ACC112 (cell line): ENCODE data around the gene PRPF40B.

Source experiments
- H2AFZ ChIP-seq: fragments of 200-600 bp; sonication (generic); one replicate; pipeline ENCODE4 v1.6.0; 2017; ENCODE audit warnings: antibody characterized with exemption, low read length; ENCODE audit not compliant: unreplicated experiment
- H3K27ac ChIP-seq: fragments of 200-600 bp; sonication (generic); 2 replicates; pipeline ENCODE4 v1.5.1; 2014; ENCODE audit warnings: low read depth, mild to moderate bottlenecking, antibody characterized with exemption, low read length, moderate library complexity
- H3K27me3 ChIP-seq: fragments of 200-600 bp; sonication (generic); 2 replicates; pipeline ENCODE4 v1.6.1; 2014; ENCODE audit warnings: mild to moderate bottlenecking, antibody characterized with exemption, low read length, moderate library complexity, mixed read lengths; ENCODE audit not compliant: insufficient read depth
- H3K36me3 ChIP-seq: fragments of 200-600 bp; sonication (generic); 2 replicates; pipeline ENCODE4 v1.6.1; 2016; ENCODE audit warnings: mild to moderate bottlenecking, antibody characterized with exemption, low read length, moderate library complexity, mixed read lengths; ENCODE audit not compliant: insufficient read depth
- H3K4me1 ChIP-seq: fragments of 200-600 bp; sonication (generic); one replicate; pipeline ENCODE4 v1.6.1; 2016; ENCODE audit warnings: low read length, mixed read lengths; ENCODE audit not compliant: insufficient read depth, unreplicated experiment, control insufficient read depth
- H3K4me3 ChIP-seq: fragments of 200-600 bp; sonication (generic); 2 replicates; pipeline ENCODE4 v1.5.1; 2014; ENCODE audit warnings: mild to moderate bottlenecking, low read depth, low read length
- H3K79me2 ChIP-seq: fragments of 200-600 bp; sonication (generic); one replicate; pipeline ENCODE4 v1.6.0; 2016; ENCODE audit warnings: low read length; ENCODE audit not compliant: control insufficient read depth, unreplicated experiment, insufficient read depth

PRPF40B gene

GRCh38 chr12:49673446-49674317 lies 50.3 kb downstream of the PRPF40B start:
- peak overlapping the region; percentile 52 for H2AFZ ChIP-seq
- H3K27me3 ChIP-seq: no peaks in the 10 kb centered on the region
- H3K4me3 ChIP-seq: peak overlapping the region; percentile 46
- H3K36me3 ChIP-seq: no peaks in the 10 kb centered on the region
- H3K27ac ChIP-seq: peak overlapping the region; percentile 89
- peaks cover 34% of the 10 kb centered on the region for H3K4me1 ChIP-seq
- peaks cover 60% of the 10 kb centered on the region for H3K79me2 ChIP-seq

GRCh38 chr12:49674318-49674981 lies 51.1 kb downstream of the PRPF40B start:
- H3K79me2 ChIP-seq: peaks cover 64% of the 10 kb centered on the region
- no peaks in the 10 kb centered on the region for H3K27me3 ChIP-seq
- H3K4me1 ChIP-seq: peaks cover 34% of the 10 kb centered on the region
- H3K27ac ChIP-seq: peak overlapping the region; percentile 89
- peak overlapping the region; percentile 46; the same call in 1 of the 2 replicates for H3K4me3 ChIP-seq
- no peaks in the 10 kb centered on the region for H3K36me3 ChIP-seq
- peak overlapping the region; percentile 40 for H2AFZ ChIP-seq

- no peak overlapping the region for H3K4me3 ChIP-seq
- peaks cover 58% of the 10 kb centered on the region for H3K79me2 ChIP-seq
- H3K27ac ChIP-seq: no peak overlapping the region
Observed at GRCh38 chr12:49675137-49675536, 51.8 kb downstream of the PRPF40B start.

DNA sequence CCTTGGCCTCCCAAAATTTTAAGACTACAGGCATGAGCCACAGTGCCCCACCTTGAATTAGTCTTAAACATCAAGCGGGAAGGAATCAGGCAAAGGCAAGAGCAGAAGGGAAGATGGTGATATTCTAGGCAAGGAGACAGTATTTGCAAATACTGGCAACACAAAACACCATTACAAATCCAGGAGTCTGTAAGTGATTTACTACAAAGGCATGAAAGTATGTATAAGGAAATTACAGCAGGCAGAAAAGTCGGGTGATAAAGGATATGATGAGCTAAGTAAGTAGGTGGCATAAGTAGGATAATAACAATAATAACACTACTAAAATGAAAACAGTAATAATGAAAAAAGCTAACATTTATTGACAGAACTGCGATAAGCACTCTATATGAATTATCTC lies 55.4 kb downstream of the PRPF40B start:
- Histone ChIP-seq H3K4me1 (peaks cover 11% of the 10 kb centered on the region), H3K4me3 (no peak overlapping the region), H3K27ac (no peak overlapping the region), H2AFZ (no peak overlapping the region), H3K27me3 (no peaks in the 10 kb centered on the region), H3K36me3 (no peaks in the 10 kb centered on the region), H3K79me2 (peaks cover 67% of the 10 kb centered on the region)

More at GRCh38 chr12:49675137-49675536, 51.8 kb downstream of the PRPF40B start:
- peaks cover 34% of the 10 kb centered on the region for H3K4me1 ChIP-seq
- no peak overlapping the region for H2AFZ ChIP-seq
- no peaks in the 10 kb centered on the region for H3K27me3 ChIP-seq
- H3K36me3 ChIP-seq: no peaks in the 10 kb centered on the region

GRCh38 chr12:49680075-49680474 lies 56.7 kb downstream of the PRPF40B start:
- H3K79me2 ChIP-seq: peaks cover 71% of the 10 kb centered on the region
- H3K36me3 ChIP-seq: no peaks in the 10 kb centered on the region
- no peak overlapping the region for H3K4me3 ChIP-seq
- no peaks in the 10 kb centered on the region for H3K4me1 ChIP-seq
- H2AFZ ChIP-seq: no peak overlapping the region
- H3K27ac ChIP-seq: no peak overlapping the region
- no peaks in the 10 kb centered on the region for H3K27me3 ChIP-seq

GRCh38 chr12:49683599-49684309 lies 60.4 kb downstream of the PRPF40B start:
- H2AFZ ChIP-seq: no peak overlapping the region
- H3K27me3 ChIP-seq: no peaks in the 10 kb centered on the region
- H3K36me3 ChIP-seq: no peaks in the 10 kb centered on the region
- H3K4me1 ChIP-seq: no peaks in the 10 kb centered on the region
- H3K79me2 ChIP-seq: peaks cover 78% of the 10 kb centered on the region
- no peak overlapping the region for H3K4me3 ChIP-seq
- H3K27ac ChIP-seq: no peak overlapping the region

DNA sequence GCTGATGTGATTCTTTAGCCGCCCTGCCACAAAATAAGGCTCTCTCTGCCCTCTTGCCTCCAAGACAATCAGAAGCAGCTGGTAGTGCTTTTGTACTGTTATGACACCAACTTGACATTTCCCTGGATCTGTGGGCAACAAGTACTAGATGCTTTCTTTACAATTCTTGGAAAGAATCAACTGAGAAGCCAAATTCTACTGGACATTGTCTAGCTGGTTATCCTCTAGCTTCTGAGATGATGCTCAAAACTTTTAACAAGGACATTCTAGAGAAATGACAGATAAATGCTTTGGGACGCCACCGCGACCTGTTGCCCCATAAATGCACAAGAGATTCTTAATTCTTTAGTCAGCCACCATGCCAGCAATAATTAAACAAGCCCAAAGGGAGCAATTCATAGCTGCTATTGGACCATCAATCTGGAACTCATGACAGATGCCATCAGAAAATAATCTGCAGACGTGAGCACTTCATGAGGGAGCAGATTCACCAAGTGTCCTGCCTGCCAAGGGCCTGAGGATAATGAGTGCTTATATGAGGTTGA lies 61.0 kb downstream of the PRPF40B start:
- Histone ChIP-seq H3K79me2 (peaks cover 74% of the 10 kb centered on the region), H3K27ac (no peak overlapping the region)

GRCh38 chr12:49687941-49688340 lies 64.6 kb downstream of the PRPF40B start:
- H3K4me3 ChIP-seq: no peak overlapping the region
- no peak overlapping the region for H3K27ac ChIP-seq
- H3K36me3 ChIP-seq: no peaks in the 10 kb centered on the region
- H3K79me2 ChIP-seq: peaks cover 72% of the 10 kb centered on the region
- H3K27me3 ChIP-seq: no peaks in the 10 kb centered on the region
- peaks cover 3% of the 10 kb centered on the region for H3K4me1 ChIP-seq
- H2AFZ ChIP-seq: no peak overlapping the region

More for the DNA sequence above, 61.0 kb downstream of the PRPF40B start:
- no peaks in the 10 kb centered on the region for H3K4me1 ChIP-seq
- H3K4me3 ChIP-seq: no peak overlapping the region
- no peaks in the 10 kb centered on the region for H3K27me3 ChIP-seq
- H2AFZ ChIP-seq: no peak overlapping the region
- H3K36me3 ChIP-seq: no peaks in the 10 kb centered on the region

GRCh38 chr12:49689237-49689636 lies 65.9 kb downstream of the PRPF40B start:
- Histone ChIP-seq H2AFZ (no peak overlapping the region), H3K4me1 (peaks cover 7% of the 10 kb centered on the region), H3K27me3 (no peaks in the 10 kb centered on the region), H3K4me3 (no peak overlapping the region), H3K36me3 (no peaks in the 10 kb centered on the region), H3K27ac (no peak overlapping the region), H3K79me2 (peaks cover 67% of the 10 kb centered on the region)

- peaks cover 65% of the 10 kb centered on the region for H3K79me2 ChIP-seq
- no peak overlapping the region for H3K27ac ChIP-seq
- no peaks in the 10 kb centered on the region for H3K36me3 ChIP-seq
- peaks cover 9% of the 10 kb centered on the region for H3K4me1 ChIP-seq
- no peaks in the 10 kb centered on the region for H3K27me3 ChIP-seq
- H2AFZ ChIP-seq: no peak overlapping the region
- no peak overlapping the region for H3K4me3 ChIP-seq
Observed at GRCh38 chr12:49689785-49690184, 66.4 kb downstream of the PRPF40B start.
